Mucosa of stomach (tissue), 1 donor: ENCODE data around the gene PMEPA1.

Experiments used
- H3K27me3 ChIP-seq: one replicate; pipeline ENCODE4 v1.7.0; 2013; ENCODE audit warnings: mild to moderate bottlenecking, low read length; ENCODE audit not compliant: control insufficient read depth, insufficient read depth
- H3K36me3 ChIP-seq: one replicate; pipeline ENCODE4 v1.7.0; 2013; ENCODE audit warnings: low read length; ENCODE audit not compliant: control insufficient read depth, insufficient read depth
- H3K4me1 ChIP-seq: one replicate; pipeline ENCODE4 v1.7.0; 2013; ENCODE audit warnings: mild to moderate bottlenecking, low read length; ENCODE audit not compliant: control insufficient read depth, insufficient read depth
- H3K4me3 ChIP-seq: one replicate; pipeline ENCODE4 v1.7.0; 2013; ENCODE audit warnings: low read length
- H3K9ac ChIP-seq: one replicate; pipeline ENCODE4 v1.7.0; 2013; ENCODE audit warnings: mild to moderate bottlenecking, low read length, moderate library complexity
- H3K9me3 ChIP-seq: one replicate; pipeline ENCODE4 v1.7.0; 2013; ENCODE audit warnings: mild to moderate bottlenecking, low read length, moderate library complexity; ENCODE audit not compliant: control insufficient read depth
- donor health status: Pancreatic carcinoma.

PMEPA1 gene

GRCh38 chr20:57660181-57660921 lies 49.5 kb downstream of the PMEPA1 start:
- H3K4me3 ChIP-seq = no peak overlapping the region
- H3K36me3 ChIP-seq = no peaks in the 10 kb centered on the region
- H3K27me3 ChIP-seq = no peaks in the 10 kb centered on the region
- no peaks in the 10 kb centered on the region for H3K9me3 ChIP-seq
- no peaks in the 10 kb centered on the region for H3K4me1 ChIP-seq
- no peak overlapping the region for H3K9ac ChIP-seq

- H3K27me3 ChIP-seq = no peaks in the 10 kb centered on the region
- no peaks in the 10 kb centered on the region for H3K4me1 ChIP-seq
- H3K9me3 ChIP-seq = no peaks in the 10 kb centered on the region
- H3K9ac ChIP-seq = no peak overlapping the region
- H3K36me3 ChIP-seq = no peaks in the 10 kb centered on the region
- no peak overlapping the region for H3K4me3 ChIP-seq
Measured at GRCh38 chr20:57659517-57660180, 50.2 kb downstream of the PMEPA1 start.

- no peak overlapping the region for H3K9ac ChIP-seq
- no peaks in the 10 kb centered on the region for H3K9me3 ChIP-seq
- no peak overlapping the region for H3K4me3 ChIP-seq
- H3K36me3 ChIP-seq = no peaks in the 10 kb centered on the region
- no peaks in the 10 kb centered on the region for H3K27me3 ChIP-seq
- H3K4me1 ChIP-seq = no peaks in the 10 kb centered on the region
Measured at GRCh38 chr20:57658833-57659516, 50.8 kb downstream of the PMEPA1 start.

- no peak overlapping the region for H3K9ac ChIP-seq
Measured at GRCh38 chr20:57658447-57658832, 51.4 kb downstream of the PMEPA1 start.

GRCh38 chr20:57657535-57658446 lies 52.0 kb downstream of the PMEPA1 start:
- Histone ChIP-seq H3K4me3 (no peak overlapping the region), H3K36me3 (no peaks in the 10 kb centered on the region), H3K9ac (no peak overlapping the region), H3K27me3 (no peaks in the 10 kb centered on the region), H3K4me1 (no peaks in the 10 kb centered on the region), H3K9me3 (no peaks in the 10 kb centered on the region)

More at GRCh38 chr20:57658447-57658832, 51.4 kb downstream of the PMEPA1 start:
- Histone ChIP-seq H3K4me3 (no peak overlapping the region), H3K4me1 (no peaks in the 10 kb centered on the region), H3K36me3 (no peaks in the 10 kb centered on the region), H3K27me3 (no peaks in the 10 kb centered on the region), H3K9me3 (no peaks in the 10 kb centered on the region)

- no peaks in the 10 kb centered on the region for H3K4me1 ChIP-seq
- H3K36me3 ChIP-seq = no peaks in the 10 kb centered on the region
- no peaks in the 10 kb centered on the region for H3K27me3 ChIP-seq
- no peaks in the 10 kb centered on the region for H3K9me3 ChIP-seq
- H3K9ac ChIP-seq = no peak overlapping the region
- no peak overlapping the region for H3K4me3 ChIP-seq
Measured at GRCh38 chr20:57656821-57657534, 52.8 kb downstream of the PMEPA1 start.

- Histone ChIP-seq H3K27me3 (no peaks in the 10 kb centered on the region), H3K4me1 (no peaks in the 10 kb centered on the region), H3K36me3 (no peaks in the 10 kb centered on the region), H3K9ac (no peak overlapping the region), H3K9me3 (no peaks in the 10 kb centered on the region), H3K4me3 (no peak overlapping the region)
Measured at GRCh38 chr20:57656252-57656820, 53.5 kb downstream of the PMEPA1 start.

GRCh38 chr20:57655809-57656155 lies 54.0 kb downstream of the PMEPA1 start:
- Histone ChIP-seq H3K4me3 (no peak overlapping the region), H3K36me3 (no peaks in the 10 kb centered on the region), H3K27me3 (no peaks in the 10 kb centered on the region), H3K9me3 (no peaks in the 10 kb centered on the region), H3K9ac (no peak overlapping the region), H3K4me1 (no peaks in the 10 kb centered on the region)

- H3K9me3 ChIP-seq = no peaks in the 10 kb centered on the region
- no peak overlapping the region for H3K4me3 ChIP-seq
- H3K4me1 ChIP-seq = no peaks in the 10 kb centered on the region
- H3K27me3 ChIP-seq = no peaks in the 10 kb centered on the region
- H3K9ac ChIP-seq = no peak overlapping the region
- H3K36me3 ChIP-seq = no peaks in the 10 kb centered on the region
Measured at GRCh38 chr20:57654998-57655808, 54.6 kb downstream of the PMEPA1 start.

- Histone ChIP-seq H3K4me1 (no peaks in the 10 kb centered on the region), H3K9me3 (no peaks in the 10 kb centered on the region), H3K27me3 (no peaks in the 10 kb centered on the region), H3K36me3 (no peaks in the 10 kb centered on the region), H3K9ac (no peak overlapping the region), H3K4me3 (no peak overlapping the region)
Measured at GRCh38 chr20:57654363-57654997, 55.3 kb downstream of the PMEPA1 start.
